Activated CD8-positive, alpha-beta T cell treated with anti-CD3 and anti-CD28 coated beads, Interleukin-2, amount 10 ng/mL, durations not matched to agents 7 days and 5 days (primary cell): ENCODE measurements around the gene ANKLE1. TPM values are rescaled to one million over a fixed set of nuclear protein-coding genes. Genes with fewer than 3 reads are reported as not detected.

Source experiments
- ATAC-seq: fragments of 150-1000 bp; cut with Tn5 transposase; one replicate; pipeline ENCODE4 v1.10.0; 2021; ENCODE audit warnings: moderate library complexity
- CTCF ChIA-PET: fragments of 350-600 bp; sonication (Branson Sonifier 250); formaldehyde crosslinking; loops from one replicate; lab custom pipeline; 2021; ENCODE audit warnings: antibody characterized with exemption; lab: Charles Lee
- POLR2A ChIA-PET: fragments of 350-600 bp; sonication (Branson Sonifier 250); formaldehyde crosslinking; loops from one replicate; lab custom pipeline; 2021; ENCODE audit warnings: antibody characterized with exemption; lab: Charles Lee
- DNase-seq: peaks from one replicate; pipeline ENCODE4 v3.0.0-alpha.2; 2020
- H3K27ac Mint-ChIP-seq: one replicate; pipeline ENCODE4 v1.8.0; 2021; ENCODE audit warnings: mild to moderate bottlenecking, mixed read lengths
- H3K27me3 Mint-ChIP-seq: one replicate; pipeline ENCODE4 v1.8.0; 2021; ENCODE audit warnings: low read depth, mixed read lengths
- H3K36me3 Mint-ChIP-seq: one replicate; pipeline ENCODE4 v1.8.0; 2021; ENCODE audit warnings: low read depth, mixed read lengths
- H3K4me1 Mint-ChIP-seq: one replicate; pipeline ENCODE4 v1.8.0; 2021; ENCODE audit warnings: low read depth, mixed read lengths
- H3K4me3 Mint-ChIP-seq: one replicate; pipeline ENCODE4 v1.8.0; 2021; ENCODE audit warnings: mild to moderate bottlenecking, mixed read lengths
- H3K9me3 Mint-ChIP-seq: one replicate; pipeline ENCODE4 v1.8.0; 2022; ENCODE audit warnings: mixed read lengths; ENCODE audit not compliant: insufficient read depth
- total RNA-seq, 2 experiments: library from RNA; stranded (reverse); gene quantifications; one replicate each; pipeline ENCODE4 v1.2.3, GENCODE V29; 2021

ANKLE1 gene
- total RNA-seq, 2 experiments from 2014 or later: 10.7 to 13.8 TPM

DNA sequence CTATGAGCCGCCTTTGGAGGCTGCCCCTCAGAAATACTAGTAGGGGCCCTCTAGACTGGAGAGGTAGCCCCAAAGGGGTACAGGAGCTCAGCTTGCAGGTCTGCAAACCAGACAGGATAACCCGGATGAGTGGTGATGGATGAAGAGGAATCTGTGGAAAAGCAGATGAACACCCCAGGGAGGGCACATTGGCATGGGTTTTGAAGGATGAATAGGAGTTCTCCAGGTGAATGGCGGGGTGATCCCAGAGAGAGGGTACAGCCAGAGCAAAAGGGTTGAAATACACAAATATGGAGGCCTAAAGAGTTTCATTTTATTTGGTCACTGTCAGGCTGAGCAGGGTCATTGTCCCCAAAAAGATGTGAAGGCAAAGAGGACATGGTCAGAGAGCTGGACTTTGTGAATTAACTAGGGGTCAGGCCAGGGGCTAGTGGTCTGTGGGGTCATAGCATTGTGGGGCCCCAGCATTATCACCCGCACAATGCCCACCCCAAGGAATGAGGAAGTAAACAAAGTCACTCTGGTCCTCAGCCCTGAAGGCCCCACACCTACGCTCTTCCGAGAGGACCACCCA is 40.8 kb upstream of the ANKLE1 start:
- ATAC-seq: no peak
- Mint-ChIP-seq H3K27me3 (peaks cover 10% of the 10 kb centered on the region), H3K4me1 (peaks cover 4% of the 10 kb centered on the region), H3K9me3 (no peaks in the 10 kb centered on the region), H3K36me3 (no peaks in the 10 kb centered on the region), H3K27ac (no peak overlapping the region), H3K4me3 (no peak overlapping the region)
- DNase-seq: no peak
- CTCF ChIA-PET: no interaction called here
- POLR2A ChIA-PET: interaction anchor here (0.6 to 1.1 kb wide), 2 partner anchors 18 to 53 kb away, joined by 3 read pairs; no protein-coding TSS in a partner anchor

DNA sequence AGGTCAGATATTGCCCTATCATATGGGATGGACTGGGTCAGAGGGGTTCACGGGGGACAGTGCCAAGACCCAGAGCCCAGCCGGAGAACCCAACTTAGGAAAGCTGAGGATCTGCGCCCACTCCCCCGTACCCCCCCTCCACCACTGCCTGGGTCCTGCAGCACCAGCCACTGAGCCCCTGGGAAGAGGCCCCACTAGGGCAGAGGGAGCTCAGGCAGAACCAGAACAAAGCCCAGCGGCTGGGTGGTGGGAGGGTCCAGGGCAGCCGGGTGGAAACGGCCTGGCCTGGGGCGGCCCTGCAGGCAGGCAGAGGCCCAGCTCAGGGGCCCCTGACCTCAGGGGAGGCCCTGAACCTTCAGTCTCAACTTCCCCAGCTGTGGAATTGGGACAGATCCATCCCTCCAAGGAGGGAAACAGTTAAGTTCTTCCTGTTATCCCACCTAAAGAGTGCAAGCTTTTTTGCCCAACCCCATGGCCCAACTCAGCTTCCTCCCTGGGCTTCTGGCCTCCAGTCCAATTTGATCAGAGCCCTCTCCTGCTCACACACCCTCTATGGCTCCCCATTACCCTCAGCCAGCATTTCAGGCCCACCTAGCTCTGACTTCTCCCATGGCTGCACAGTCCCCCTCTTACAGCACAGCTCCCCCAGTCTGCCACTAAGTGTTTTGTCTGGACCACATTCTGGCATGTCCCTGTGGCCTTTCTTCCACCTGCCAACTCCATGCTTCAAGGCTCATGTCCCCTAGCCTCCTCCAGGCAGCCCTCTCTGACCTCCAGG is 39.1 kb upstream of the ANKLE1 start:
- CTCF ChIA-PET: interaction anchor here (0.9 to 1.3 kb wide), 2 partner anchors 17 to 20 kb away, joined by 3 to 5 read pairs; no protein-coding TSS in a partner anchor
- POLR2A ChIA-PET: interaction anchor here (0.7 to 0.9 kb wide), 2 partner anchors 17 to 162 kb away, joined by 3 read pairs; partner anchors contain the start of gene OCEL1
- no peaks in the 10 kb centered on the region for H3K36me3 Mint-ChIP-seq

DNA sequence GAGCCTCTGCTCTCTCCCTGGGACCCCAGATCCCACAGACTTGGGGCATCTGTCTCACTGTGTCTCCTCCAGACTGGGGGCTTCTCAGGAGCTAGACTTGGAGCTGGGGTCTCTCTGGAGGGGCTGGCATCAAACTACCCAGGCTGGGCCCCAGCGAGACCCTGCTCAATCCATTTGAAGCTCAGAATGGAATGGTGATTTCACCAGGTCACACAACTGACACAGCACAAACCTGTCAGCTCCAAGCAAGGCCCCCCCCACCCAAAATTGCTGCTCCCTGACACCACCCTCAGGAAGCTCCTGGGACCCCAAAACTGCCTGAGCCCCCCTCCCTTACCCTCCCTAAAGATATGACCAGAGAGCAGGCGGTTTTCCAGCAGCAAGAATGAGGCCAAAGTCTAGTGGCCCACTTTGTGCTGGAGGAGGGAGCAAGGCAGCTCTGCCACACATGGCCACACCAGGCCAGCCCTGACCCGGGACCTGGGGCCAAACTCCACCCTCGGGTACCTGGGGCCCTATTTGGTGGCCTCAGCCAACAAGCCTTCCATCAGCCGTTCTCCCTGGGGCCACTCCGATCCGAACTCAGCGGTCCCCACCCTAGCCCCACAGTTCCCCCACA is 38.4 kb upstream of the ANKLE1 start:
- Mint-ChIP-seq H3K27ac (no peak overlapping the region), H3K36me3 (no peaks in the 10 kb centered on the region)

More for the DNA sequence above, 39.1 kb upstream of the ANKLE1 start:
- Mint-ChIP-seq H3K27me3 (peaks cover 17% of the 10 kb centered on the region), H3K4me3 (no peak overlapping the region), H3K4me1 (peaks cover 9% of the 10 kb centered on the region), H3K9me3 (no peaks in the 10 kb centered on the region), H3K27ac (no peak overlapping the region)
- DNase-seq (no peak), ATAC-seq (no peak)

DNA sequence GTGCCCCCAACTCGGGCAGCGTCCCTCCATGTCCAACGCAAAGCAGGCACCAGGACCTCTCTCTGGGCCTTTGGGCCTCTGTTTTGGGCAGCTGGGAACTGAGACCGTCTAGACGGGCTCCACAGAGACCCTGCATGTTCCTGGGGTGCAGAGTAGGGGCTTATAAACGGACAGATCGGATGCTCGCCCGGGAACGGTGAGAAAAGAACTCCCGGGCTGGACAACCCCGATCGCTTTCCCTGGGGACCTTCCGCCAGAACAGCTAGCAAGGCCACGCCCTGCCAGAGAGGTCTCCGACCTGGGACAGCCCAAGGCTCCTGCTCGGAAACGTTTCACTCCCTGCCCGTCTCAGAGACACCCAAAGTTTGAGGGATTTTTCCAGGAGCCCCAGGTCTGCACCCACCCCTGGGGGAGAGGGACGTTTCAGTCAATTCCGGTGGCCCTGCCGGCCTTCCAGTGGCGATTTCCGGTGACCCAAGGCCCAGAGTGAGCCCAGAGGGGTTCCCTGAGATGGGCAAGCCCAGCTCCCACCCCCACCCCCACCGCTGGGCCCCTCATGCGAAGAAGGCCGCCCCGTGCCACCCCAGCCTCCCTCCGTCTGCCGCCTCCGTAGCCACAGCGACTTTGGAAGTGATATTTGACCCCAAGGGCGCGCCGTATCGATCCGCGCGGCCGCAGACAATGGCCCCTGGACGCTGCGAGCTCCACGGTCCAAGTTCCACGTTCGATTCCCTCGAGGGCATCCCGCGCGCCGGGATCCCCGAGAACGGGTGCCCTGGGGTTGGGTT is 37.7 kb upstream of the ANKLE1 start:
- no peak for ATAC-seq
- no peak for DNase-seq
- Mint-ChIP-seq H3K27ac (no peak overlapping the region), H3K4me3 (peak overlapping the region; percentile 38), H3K9me3 (no peaks in the 10 kb centered on the region), H3K36me3 (no peaks in the 10 kb centered on the region), H3K4me1 (peaks cover 9% of the 10 kb centered on the region), H3K27me3 (peaks cover 20% of the 10 kb centered on the region)
- CTCF ChIA-PET: interaction anchor here (1.0 to 1.2 kb wide), 2 partner anchors 16 to 19 kb away, joined by 3 read pairs; no protein-coding TSS in a partner anchor
- POLR2A ChIA-PET: interaction anchor here (0.6 to 1.0 kb wide), 2 partner anchors 17 to 175 kb away, joined by 3 read pairs; no protein-coding TSS in a partner anchor

More for the DNA sequence above, 38.4 kb upstream of the ANKLE1 start:
- DNase-seq (no peak), ATAC-seq (no peak)
- no peaks in the 10 kb centered on the region for H3K9me3 Mint-ChIP-seq
- ChIA-PET CTCF (interaction anchor here (0.9 to 1.3 kb wide), 2 partner anchors 17 to 20 kb away, joined by 3 to 5 read pairs; no protein-coding TSS in a partner anchor), POLR2A (interaction anchor here (0.9 kb wide), 1 partner anchor 17 kb away, joined by 3 read pairs; the partner anchor contains the start of gene OCEL1)
- no peak overlapping the region for H3K4me3 Mint-ChIP-seq
- H3K4me1 Mint-ChIP-seq: peaks cover 9% of the 10 kb centered on the region
- peaks cover 20% of the 10 kb centered on the region for H3K27me3 Mint-ChIP-seq

DNA sequence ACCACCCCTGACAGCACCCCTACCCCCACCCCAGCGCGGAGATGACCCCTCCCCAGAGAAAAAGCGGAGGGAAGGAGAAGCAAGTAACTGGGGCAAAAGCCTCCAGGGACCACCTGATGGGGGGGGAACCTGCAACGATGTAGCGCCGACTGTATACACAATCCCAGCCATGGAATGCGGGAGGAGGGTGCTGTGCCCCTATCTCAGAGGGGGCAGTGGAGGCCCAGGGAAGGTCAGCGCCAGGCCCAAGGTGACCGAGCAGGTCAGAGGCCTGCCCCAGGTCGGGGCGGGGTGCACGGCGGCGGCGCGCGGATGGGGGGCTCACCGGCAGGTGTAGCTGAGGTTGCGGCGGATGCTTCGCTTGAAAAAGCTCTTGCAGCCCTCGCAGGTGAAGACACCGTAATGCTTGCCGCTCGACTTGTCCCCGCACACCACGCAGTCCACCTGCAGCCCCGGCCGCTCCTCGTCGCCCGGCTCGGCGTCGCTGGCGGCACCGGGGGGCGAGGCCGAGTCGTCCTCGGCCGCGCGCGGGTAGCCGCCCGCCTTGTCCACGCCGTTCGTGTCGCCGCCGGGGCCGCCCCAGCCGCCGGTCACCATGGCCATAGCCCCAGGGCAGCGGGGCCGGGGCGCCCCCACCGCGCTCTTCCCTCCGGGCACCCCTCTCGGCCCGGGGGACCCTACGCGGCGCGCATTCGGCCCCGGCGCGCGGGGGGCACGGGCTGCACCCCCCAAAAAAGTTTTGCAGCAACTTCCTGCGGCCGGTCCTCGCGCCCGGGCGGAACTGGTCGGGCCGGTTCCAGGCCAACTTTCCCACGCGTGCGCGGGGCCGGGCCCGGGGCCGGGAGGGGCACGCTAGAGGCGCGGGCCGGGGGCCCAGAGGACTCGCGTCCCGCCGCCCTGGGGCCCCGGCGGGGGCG is 36.8 kb upstream of the ANKLE1 start:
- H3K4me1 Mint-ChIP-seq: peaks cover 9% of the 10 kb centered on the region
- H3K27me3 Mint-ChIP-seq: peaks cover 20% of the 10 kb centered on the region
- CTCF ChIA-PET: interaction anchor here (1.0 to 1.2 kb wide), 2 partner anchors 15 to 18 kb away, joined by 3 read pairs; no protein-coding TSS in a partner anchor
- ATAC-seq: peak; percentile 10
- H3K9me3 Mint-ChIP-seq: no peaks in the 10 kb centered on the region
- DNase-seq: no peak
- H3K27ac Mint-ChIP-seq: no peak overlapping the region
- peak overlapping the region; percentile 38 for H3K4me3 Mint-ChIP-seq
- no peaks in the 10 kb centered on the region for H3K36me3 Mint-ChIP-seq
- POLR2A ChIA-PET: interaction anchor here (0.6 to 1.0 kb wide), 2 partner anchors 18 to 175 kb away, joined by 3 read pairs; no protein-coding TSS in a partner anchor

DNA sequence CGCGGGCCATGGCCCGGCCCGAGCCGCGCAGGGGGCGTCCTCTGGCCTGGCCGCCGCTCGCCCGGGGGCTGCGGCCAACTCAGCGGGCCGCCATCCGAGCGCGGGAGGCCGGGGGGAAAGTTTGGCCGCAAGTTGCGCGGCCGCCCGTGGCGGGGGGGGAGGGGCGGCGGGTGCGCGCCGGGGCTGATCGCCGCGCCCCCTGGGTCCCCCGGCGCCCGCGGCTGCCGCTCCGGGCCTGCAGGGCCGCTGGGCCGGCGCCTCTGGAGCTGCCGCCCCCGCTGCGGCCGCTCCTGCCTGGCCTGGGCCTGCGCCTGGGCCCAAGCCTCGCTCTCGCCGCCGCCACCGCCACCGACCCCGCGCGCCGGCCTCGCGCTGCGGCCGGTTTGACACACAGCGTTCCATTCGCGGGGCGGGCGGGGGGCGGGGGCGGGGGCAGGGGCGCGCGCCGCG is 36.1 kb upstream of the ANKLE1 start, which contains the start of gene NR2F6:
NR2F6 (minus strand) TSS at position 385 of the 450 bp plus-strand sequence. CDS start 699 bp downstream, outside the sequence.
- Mint-ChIP-seq H3K27me3 (peaks cover 20% of the 10 kb centered on the region), H3K27ac (peak within 1 kb of the TSS; percentile 30), H3K4me1 (peaks cover 9% of the 10 kb centered on the region), H3K9me3 (no peaks in the 10 kb centered on the region), H3K36me3 (no peaks in the 10 kb centered on the region), H3K4me3 (peak within 1 kb of the TSS; percentile 80)
- no peak for DNase-seq
- POLR2A ChIA-PET: no interaction called here
- ATAC-seq: no peak
- CTCF ChIA-PET: no interaction called here

DNA sequence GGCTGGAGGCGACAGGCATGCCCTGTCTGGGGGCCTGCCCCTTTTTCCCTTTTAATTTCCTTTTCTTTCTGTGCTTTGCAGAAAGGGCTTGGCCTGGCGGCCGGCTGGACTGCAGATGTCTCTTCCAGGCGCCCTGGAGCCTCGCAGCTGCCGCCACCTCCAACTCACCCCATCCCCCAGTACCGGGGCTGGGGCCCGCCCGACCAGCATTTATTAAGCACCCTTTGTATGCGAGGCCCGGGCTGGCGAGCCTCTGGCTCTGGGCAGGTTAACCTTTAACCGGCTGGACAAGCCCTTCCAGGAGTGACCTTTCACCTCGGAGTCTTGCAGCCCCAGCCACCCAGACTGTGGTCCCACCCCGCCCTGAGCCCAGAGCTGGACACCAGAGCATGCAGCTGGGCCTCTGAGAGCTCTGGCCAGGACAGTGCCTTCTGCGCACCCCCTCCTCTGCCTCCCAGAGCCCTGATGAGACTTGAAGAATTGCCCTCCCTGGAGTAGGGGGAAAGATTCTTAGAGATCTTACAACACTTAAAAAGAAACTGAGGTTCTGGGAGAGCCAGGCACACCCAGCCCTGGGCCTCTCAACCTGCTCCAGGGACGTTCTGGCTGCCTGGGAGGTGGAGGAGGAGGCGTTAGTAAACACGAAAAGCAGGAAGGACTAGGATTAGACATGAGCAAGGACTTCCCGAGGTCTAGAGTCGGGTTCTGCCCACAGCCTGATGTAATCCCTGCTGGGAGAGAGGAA is 34.8 kb upstream of the ANKLE1 start:
- DNase-seq (no peak), ATAC-seq (no peak)
- Mint-ChIP-seq H3K36me3 (no peaks in the 10 kb centered on the region), H3K4me3 (peak overlapping the region; percentile 45), H3K4me1 (peaks cover 9% of the 10 kb centered on the region), H3K9me3 (no peaks in the 10 kb centered on the region), H3K27me3 (peaks cover 20% of the 10 kb centered on the region), H3K27ac (no peak overlapping the region)
- POLR2A ChIA-PET: no interaction called here
- CTCF ChIA-PET: no interaction called here

DNA sequence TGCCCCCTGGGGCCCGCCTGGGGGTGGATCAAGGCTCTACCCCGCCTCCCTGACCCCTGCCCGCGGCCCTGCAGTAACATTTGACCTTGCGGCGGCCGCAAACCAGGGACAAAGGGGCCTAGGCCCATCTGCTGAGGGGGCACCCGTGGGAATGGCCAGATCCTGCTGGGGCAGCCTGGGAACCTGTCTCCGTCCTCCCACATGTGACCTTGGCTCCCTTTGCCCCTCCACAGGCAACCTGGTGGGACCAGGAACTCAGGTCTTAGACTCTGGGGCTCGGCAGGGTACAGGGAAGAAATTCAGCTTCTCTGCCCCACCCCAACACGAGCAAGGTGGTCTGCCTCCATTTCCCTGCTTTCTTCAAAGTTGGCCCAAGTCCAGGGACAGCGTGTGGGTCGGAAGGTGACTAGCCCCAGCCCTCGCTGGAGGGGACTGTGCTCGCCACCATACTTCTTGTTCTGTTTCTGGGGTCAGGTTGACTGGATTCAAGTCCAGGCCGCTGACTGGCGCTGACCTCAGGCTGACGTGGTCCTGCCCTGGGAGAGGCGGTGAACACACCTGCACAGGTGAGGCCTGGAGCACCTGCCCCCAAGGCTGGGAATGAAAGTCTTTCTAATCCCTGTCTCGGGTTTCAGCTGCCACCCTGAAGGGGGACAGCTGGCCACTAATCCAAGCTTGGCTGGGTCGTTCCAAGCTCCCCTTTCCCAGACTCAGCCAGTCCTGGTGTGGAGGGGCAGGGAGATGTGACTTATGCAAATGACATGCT is 33.5 kb upstream of the ANKLE1 start:
- CTCF ChIA-PET: interaction anchor here (0.7 to 1.0 kb wide), 3 partner anchors 12 to 35 kb away, joined by 3 read pairs; no protein-coding TSS in a partner anchor
- DNase-seq: no peak
- H3K27ac Mint-ChIP-seq: no peak overlapping the region
- H3K36me3 Mint-ChIP-seq: no peaks in the 10 kb centered on the region
- ATAC-seq: no peak
- H3K27me3 Mint-ChIP-seq: peaks cover 17% of the 10 kb centered on the region
- H3K4me1 Mint-ChIP-seq: peaks cover 9% of the 10 kb centered on the region
- H3K9me3 Mint-ChIP-seq: no peaks in the 10 kb centered on the region
- POLR2A ChIA-PET: interaction anchor here (0.7 kb wide), 1 partner anchor 12 kb away, joined by 3 read pairs; no protein-coding TSS in a partner anchor
- H3K4me3 Mint-ChIP-seq: no peak overlapping the region

DNA sequence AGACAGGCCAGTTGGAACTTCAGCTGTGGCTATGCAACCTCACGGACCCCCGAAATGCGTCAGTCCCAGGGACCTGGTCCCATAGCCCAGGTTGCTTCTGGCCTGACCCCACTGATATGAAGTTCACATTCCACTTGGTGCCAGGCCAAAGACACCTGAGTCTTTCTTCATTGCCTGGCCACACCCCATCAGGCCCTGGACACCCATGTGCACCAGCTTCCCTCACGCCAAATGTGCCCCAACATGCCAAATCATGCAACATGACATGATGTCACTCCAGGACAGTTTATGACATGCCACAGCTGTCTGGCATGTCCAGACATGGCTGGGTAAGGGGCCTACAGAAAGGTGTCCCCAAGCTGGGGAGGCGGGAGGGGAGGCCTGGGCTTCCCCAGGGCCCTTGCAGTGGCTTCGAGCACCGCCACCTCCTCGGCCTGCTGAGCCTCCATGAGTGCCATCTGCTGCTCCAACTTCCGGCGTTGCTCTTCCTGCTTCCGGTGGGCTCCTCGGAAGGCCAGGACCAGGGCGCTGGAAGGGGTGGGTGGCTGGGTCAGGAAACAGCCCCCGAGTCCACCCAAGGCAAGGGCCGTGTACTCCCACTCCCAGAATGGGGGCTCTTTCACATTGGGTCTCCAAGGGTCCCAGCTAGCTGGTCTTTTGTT is 31.7 kb upstream of the ANKLE1 start:
- ChIA-PET POLR2A (interaction anchor here (0.5 kb wide), 1 partner anchor 14 kb away, joined by 3 read pairs; the partner anchor contains the start of gene USHBP1), CTCF (interaction anchor here (2.3 kb wide), 1 partner anchor 10 kb away, joined by 14 read pairs; no protein-coding TSS in a partner anchor)
- H3K4me3 Mint-ChIP-seq: no peak overlapping the region
- H3K9me3 Mint-ChIP-seq: no peaks in the 10 kb centered on the region
- no peaks in the 10 kb centered on the region for H3K36me3 Mint-ChIP-seq
- peaks cover 9% of the 10 kb centered on the region for H3K27me3 Mint-ChIP-seq
- H3K4me1 Mint-ChIP-seq: peaks cover 7% of the 10 kb centered on the region
- no peak overlapping the region for H3K27ac Mint-ChIP-seq
- DNase-seq (no peak), ATAC-seq (no peak)
